ENCODE data around the gene EP400. TPM values are rescaled to one million over a fixed set of nuclear protein-coding genes. Genes with fewer than 3 reads are reported as not detected.

The EP400 gene
- total and polyA plus RNA-seq, 12 donors = 6.6 to 20.5 (median 18.9) TPM

GRCh38 chr12:131986910-131987309, 37.2 kb downstream of the EP400 start:
- peaks cover 0 to 23% (median 0%) of the 10 kb centered on the region in 9 donors for H3K4me1 ChIP-seq
- ATAC-seq (no peak), DNase-seq (no peak)
- no peak overlapping the region for H3K27ac ChIP-seq
- H3K27me3 ChIP-seq = no peaks in the 10 kb centered on the region
- TF ChIP-seq CTCF (IDR thresholded peaks at IDR 0.05) = no peak
- H3K36me3 ChIP-seq = peaks cover 0 to 100% (median 60%) of the 10 kb centered on the region in 9 donors
- no peak overlapping the region for H3K4me3 ChIP-seq
- intact Hi-C loops (cut with DNase I) = no loop called here
- 79 to 92% methylated on average over 5 of the region's 5 CpGs for WGBS, 2 donors
- no peaks in the 10 kb centered on the region for H3K9me3 ChIP-seq

- intact Hi-C loops (cut with DNase I) = no loop called here
- peaks cover 0 to 23% (median 0%) of the 10 kb centered on the region in 9 donors for H3K4me1 ChIP-seq
- ATAC-seq (no peak), DNase-seq (no peak)
- WGBS, 2 donors = 95 to 97% methylated on average over 8 of the region's 8 CpGs
- H3K27me3 ChIP-seq = no peaks in the 10 kb centered on the region
- no peak overlapping the region for H3K27ac ChIP-seq
- H3K4me3 ChIP-seq = no peak overlapping the region
- H3K36me3 ChIP-seq = peaks cover 0 to 100% (median 60%) of the 10 kb centered on the region in 9 donors
- no peak for TF ChIP-seq CTCF (IDR thresholded peaks at IDR 0.05)
- H3K9me3 ChIP-seq = no peaks in the 10 kb centered on the region
Observed at GRCh38 chr12:131987552-131987951, 37.8 kb downstream of the EP400 start.

GRCh38 chr12:131988054-131988796, 38.5 kb downstream of the EP400 start:
- no peak for DNase-seq
- 82 to 83% methylated on average over 8 of the region's 8 CpGs for WGBS, 2 donors
- Histone ChIP-seq H3K27me3 (no peaks in the 10 kb centered on the region), H3K9me3 (no peaks in the 10 kb centered on the region), H3K27ac (peak overlapping the region in 2 of 10 donors; percentile 5 to 20), H3K4me1 (peaks cover 0 to 23% (median 0%) of the 10 kb centered on the region in 9 donors), H3K4me3 (no peak overlapping the region), H3K36me3 (peaks cover 0 to 100% (median 60%) of the 10 kb centered on the region in 9 donors)
- TF ChIP-seq CTCF (IDR thresholded peaks at IDR 0.05) = no peak
- peak in 6 of 8 donors; percentile 37 to 67 (median 62) for ATAC-seq
- intact Hi-C loops (cut with DNase I) = no loop called here

GRCh38 chr12:131989021-131989420, 39.3 kb downstream of the EP400 start:
- DNase-seq = no peak
- intact Hi-C loops (cut with DNase I) = no loop called here

More at GRCh38 chr12:131989021-131989420, 39.3 kb downstream of the EP400 start:
- no peaks in the 10 kb centered on the region for H3K27me3 ChIP-seq
- TF ChIP-seq CTCF (IDR thresholded peaks at IDR 0.05) = no peak
- H3K9me3 ChIP-seq = no peaks in the 10 kb centered on the region
- ATAC-seq = no peak
- H3K27ac ChIP-seq = peak overlapping the region in 2 of 10 donors; percentile 5 to 20
- peaks cover 0 to 100% (median 60%) of the 10 kb centered on the region in 9 donors for H3K36me3 ChIP-seq
- 86 to 90% methylated on average over 12 of the region's 12 CpGs for whole genome bisulfite sequencing, 2 donors
- peaks cover 0 to 23% (median 0%) of the 10 kb centered on the region in 9 donors for H3K4me1 ChIP-seq
- H3K4me3 ChIP-seq = no peak overlapping the region

Data from heart right ventricle (tissue), 16 donors.